ENCODE data around the gene LTBP3.

Gene LTBP3

DNA sequence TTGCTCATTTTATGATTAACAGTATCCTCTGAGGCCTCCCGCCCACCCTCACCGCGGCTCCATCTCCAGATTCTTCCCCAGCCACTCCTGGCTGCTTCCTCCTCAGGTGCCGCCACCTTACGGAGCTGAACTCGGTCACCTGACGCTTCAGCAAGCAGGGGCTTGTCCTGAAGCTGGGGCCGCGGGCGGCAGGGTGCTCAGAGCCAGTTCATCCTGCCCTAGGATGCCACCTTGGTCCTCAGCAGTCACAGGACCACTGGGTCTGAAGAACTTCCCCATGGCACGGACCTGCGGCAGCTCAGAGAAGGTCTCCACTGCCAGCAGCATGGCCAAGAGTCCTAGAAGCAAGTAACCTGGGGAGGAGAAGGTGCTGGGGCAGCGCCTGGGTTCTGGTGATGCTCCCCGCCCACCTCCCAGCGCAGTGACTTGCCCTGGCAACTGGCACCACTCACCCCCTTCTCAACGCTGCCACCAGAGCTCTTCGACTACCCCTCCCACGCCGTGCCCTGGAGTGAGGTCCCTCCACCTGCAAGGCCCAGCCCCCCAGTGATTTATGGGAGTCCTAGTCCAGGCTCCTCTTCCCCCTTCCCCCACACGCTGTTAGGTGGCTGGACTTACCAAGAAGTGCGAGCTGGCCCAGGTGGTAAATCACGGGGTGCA is 34.8 kb upstream of the LTBP3 start:
- H3K4me1 Mint-ChIP-seq, result peaks cover 12% of the 10 kb centered on the region
- H3K27ac Mint-ChIP-seq, result no peak overlapping the region
- H3K27me3 Mint-ChIP-seq (ENCODE audit: low read depth), result peaks cover 32% of the 10 kb centered on the region
- TF ChIP-seq, protein P1, sequence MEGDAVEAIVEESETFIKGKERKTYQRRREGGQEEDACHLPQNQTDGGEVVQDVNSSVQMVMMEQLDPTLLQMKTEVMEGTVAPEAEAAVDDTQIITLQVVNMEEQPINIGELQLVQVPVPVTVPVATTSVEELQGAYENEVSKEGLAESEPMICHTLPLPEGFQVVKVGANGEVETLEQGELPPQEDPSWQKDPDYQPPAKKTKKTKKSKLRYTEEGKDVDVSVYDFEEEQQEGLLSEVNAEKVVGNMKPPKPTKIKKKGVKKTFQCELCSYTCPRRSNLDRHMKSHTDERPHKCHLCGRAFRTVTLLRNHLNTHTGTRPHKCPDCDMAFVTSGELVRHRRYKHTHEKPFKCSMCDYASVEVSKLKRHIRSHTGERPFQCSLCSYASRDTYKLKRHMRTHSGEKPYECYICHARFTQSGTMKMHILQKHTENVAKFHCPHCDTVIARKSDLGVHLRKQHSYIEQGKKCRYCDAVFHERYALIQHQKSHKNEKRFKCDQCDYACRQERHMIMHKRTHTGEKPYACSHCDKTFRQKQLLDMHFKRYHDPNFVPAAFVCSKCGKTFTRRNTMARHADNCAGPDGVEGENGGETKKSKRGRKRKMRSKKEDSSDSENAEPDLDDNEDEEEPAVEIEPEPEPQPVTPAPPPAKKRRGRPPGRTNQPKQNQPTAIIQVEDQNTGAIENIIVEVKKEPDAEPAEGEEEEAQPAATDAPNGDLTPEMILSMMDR (IDR thresholded peaks at IDR 0.05; ENCODE audit: unreplicated experiment in 3 of 3), result no peak
- peak overlapping the region in 2 of 3 experiments; percentile 32 to 36 for H3K4me3 Mint-ChIP-seq
- H3K9me3 Mint-ChIP-seq, result no peaks in the 10 kb centered on the region
- H3K36me3 Mint-ChIP-seq (ENCODE audit: low read depth), result peaks cover 7% of the 10 kb centered on the region

DNA sequence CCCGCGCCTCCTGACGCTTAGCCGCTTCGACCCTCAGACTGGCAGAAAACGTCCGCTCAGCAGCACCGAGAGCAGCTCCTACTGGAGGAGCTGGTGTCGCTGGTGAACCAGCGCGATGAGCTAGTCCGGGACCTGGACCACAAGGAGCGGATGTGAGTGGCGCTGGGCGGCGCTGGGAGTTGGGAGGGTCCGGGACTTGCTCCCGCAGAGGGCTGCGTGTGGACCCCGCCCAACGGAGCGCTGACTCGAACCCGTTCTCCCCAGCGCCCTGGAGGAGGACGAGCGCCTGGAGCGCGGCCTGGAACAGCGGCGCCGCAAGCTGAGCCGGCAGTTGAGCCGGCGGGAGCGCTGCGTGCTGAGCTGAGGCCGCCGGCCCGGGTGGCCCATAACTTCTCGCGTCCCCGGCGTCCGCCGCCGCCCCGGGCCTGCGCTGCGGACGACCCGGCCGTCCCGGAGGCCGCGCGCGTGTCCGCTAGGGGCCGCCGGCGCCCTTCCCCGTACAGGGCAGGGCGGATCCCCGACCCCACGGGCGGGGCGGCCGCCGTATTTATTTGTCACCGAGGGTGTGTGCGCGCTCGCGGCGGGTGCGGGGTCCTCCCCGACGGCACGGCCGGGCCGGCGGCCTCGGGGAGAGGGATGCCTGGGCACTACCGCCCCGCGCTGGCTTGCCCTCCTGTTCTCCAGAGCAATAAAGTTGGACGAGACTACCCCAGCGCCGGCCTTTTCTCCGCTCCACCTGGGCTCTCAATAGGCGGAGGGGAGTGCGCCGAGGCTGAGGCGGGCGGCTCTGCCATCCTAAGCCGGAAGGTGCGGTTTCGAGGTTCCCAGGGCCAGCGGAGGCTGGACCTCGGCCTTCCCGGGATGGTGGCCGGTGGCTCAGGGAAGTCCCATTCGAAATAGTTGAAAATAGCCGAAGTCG is 34.0 kb upstream of the LTBP3 start:
- Mint-ChIP-seq H3K27me3 (ENCODE audit: low read depth) (peaks cover 32% of the 10 kb centered on the region), H3K27ac (no peak overlapping the region), H3K4me1 (peaks cover 18% of the 10 kb centered on the region), H3K4me3 (peak overlapping the region in 1 of 3 experiments; percentile 45), H3K9me3 (no peaks in the 10 kb centered on the region), H3K36me3 (ENCODE audit: low read depth) (peaks cover 4% of the 10 kb centered on the region)
- TF ChIP-seq, protein P1 (IDR thresholded peaks at IDR 0.05; ENCODE audit: unreplicated experiment in 3 of 3), result peak in 2 of 3 experiments; percentile 6 to 35

DNA sequence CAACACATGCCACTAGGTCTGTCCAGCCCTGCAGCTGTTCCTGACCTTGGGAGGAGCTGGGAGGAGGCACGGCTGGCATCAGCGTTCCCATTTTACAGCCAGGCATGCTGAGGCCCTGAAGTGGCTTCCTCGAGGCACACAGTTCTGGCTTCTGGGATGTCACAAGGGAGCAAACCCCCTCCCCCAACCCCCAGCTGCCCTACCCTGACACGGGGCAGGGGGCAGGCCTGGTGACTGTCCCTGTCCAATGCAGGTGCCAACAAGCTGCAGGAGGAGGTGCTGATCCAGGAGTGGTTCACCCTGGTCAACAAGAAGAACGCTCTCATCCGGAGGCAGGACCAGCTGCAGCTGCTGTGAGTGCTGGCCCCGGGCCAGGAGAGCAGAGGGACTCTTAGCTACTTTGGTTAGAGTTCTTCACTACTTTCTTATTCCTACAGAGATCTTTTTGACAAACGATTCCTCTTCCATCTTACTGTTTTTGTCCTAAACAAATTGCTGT is 32.1 kb upstream of the LTBP3 start:
- Mint-ChIP-seq H3K27ac (peak overlapping the region in 2 of 3 experiments; percentile 77), H3K27me3 (ENCODE audit: low read depth) (peaks cover 29% of the 10 kb centered on the region), H3K36me3 (ENCODE audit: low read depth) (peaks cover 4% of the 10 kb centered on the region), H3K4me3 (peak overlapping the region; percentile 40 to 65 (median 60)), H3K4me1 (peaks cover 27% of the 10 kb centered on the region), H3K9me3 (no peaks in the 10 kb centered on the region)
- TF ChIP-seq, protein P1 (IDR thresholded peaks at IDR 0.05; ENCODE audit: unreplicated experiment in 3 of 3), result no peak

DNA sequence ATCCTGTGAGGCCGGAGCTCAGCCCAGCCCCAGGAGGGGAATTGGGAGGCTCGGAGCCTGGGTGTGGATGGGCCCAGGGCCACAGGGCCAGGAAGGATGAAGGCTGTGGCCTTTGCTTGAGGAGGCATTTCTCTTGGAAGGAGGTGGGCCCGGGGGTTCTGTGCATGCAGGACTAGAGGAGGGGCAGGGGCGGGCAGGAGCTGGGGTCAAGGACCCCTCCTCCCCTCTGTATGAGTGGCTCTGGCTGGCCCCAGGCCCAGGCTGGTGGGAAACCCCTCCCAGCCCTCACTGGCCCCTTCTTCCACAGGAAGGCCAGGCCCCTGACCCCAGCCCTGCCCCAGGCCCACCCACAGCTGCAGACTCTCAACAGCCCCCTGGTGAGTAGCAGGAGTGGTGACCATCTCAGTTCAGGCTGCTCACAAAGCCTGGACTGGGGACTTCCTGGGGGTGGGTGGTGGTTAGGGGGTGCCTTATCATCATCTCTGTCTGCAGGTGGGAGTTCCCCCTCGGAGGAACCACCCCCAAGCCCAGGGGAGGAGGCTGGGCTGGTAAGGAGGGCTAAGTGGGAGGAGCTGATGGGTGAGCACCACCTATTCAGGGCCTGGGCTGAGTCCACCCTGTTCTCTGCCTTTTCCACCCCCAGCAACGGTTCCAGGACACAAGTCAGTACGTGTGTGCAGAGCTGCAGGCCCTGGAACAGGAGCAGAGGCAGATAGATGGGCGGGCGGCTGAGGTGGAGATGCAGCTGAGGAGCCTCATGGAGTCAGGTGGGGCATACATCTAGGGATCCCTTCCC is 31.5 kb upstream of the LTBP3 start:
- Mint-ChIP-seq H3K36me3 (ENCODE audit: low read depth) (peaks cover 4% of the 10 kb centered on the region), H3K9me3 (no peaks in the 10 kb centered on the region), H3K4me1 (peaks cover 27% of the 10 kb centered on the region), H3K27ac (no peak overlapping the region), H3K4me3 (no peak overlapping the region), H3K27me3 (ENCODE audit: low read depth) (peaks cover 24% of the 10 kb centered on the region)
- TF ChIP-seq, protein P1 (IDR thresholded peaks at IDR 0.05; ENCODE audit: unreplicated experiment in 3 of 3), result no peak

DNA sequence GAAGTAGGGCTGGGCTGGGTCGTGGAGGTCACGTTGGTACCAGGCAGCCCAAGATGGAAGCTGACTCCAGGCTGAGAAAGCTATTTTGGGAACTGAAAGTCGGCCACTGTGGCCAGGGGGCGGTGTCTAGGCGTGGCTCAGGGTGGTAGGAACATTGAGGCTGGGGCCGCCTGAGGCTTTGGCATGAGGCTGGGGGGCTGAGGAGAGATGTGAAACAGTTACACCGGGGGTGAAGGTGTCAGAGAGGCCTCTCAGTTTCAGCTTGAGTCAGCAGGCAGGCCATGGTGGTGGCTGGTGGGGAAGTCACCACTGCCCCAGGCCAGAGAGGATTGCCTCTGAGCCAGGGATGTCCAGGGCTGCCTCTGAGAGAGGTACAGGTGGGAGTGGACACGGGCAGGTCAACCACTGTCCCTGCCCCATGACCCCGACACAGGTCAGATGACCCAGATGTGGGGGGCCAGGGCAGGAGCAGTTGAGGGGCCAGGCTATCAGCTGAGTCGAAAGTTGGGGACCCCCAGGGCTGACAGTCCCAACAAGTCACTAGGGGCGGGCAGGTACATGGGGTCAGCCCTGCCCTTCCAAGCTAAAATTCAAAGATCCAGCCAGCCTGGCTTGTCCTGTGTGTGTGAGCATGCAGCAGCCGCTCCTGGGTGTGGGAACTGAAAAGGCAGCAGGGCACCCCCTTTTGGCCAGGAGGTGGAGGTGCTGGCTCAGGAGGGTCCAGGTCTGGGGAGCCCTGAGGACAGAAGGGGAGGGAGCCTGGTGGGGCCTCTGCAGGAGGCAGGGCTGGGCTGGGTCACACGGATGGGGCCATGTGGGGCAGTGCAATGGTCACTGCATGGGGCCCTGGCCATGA is 30.3 kb upstream of the LTBP3 start:
- H3K27me3 Mint-ChIP-seq (ENCODE audit: low read depth), result peaks cover 19% of the 10 kb centered on the region
- H3K4me3 Mint-ChIP-seq, result peak overlapping the region in 1 of 3 experiments; percentile 38
- H3K4me1 Mint-ChIP-seq, result peaks cover 27% of the 10 kb centered on the region
- peak overlapping the region in 1 of 3 experiments; percentile 23 for H3K27ac Mint-ChIP-seq
- no peaks in the 10 kb centered on the region for H3K9me3 Mint-ChIP-seq
- H3K36me3 Mint-ChIP-seq (ENCODE audit: low read depth), result peaks cover 4% of the 10 kb centered on the region
- TF ChIP-seq, protein P1 (IDR thresholded peaks at IDR 0.05; ENCODE audit: unreplicated experiment in 3 of 3), result peak; percentile 28 to 40 (median 32)

Data from nephron (organoid).